Activated naive CD4-positive, alpha-beta T cell treated with anti-CD3 and anti-CD28 coated beads for 36 hours (primary cell): ENCODE results near the gene SNX13. TPM values are rescaled to one million over a fixed set of nuclear protein-coding genes. Genes with fewer than 3 reads are reported as not detected.

Experiments used
- CTCF ChIA-PET: fragments of 350-600 bp; sonication (Branson Sonifier 250); formaldehyde crosslinking; loops from one replicate; lab custom pipeline; 2021; ENCODE audit warnings: antibody characterized with exemption; lab: Charles Lee
- DNase-seq: peaks from one replicate; pipeline ENCODE4 v3.0.0-alpha.2; 2020
- H3K27ac Mint-ChIP-seq: one replicate; pipeline ENCODE4 v1.8.0; 2021; ENCODE audit warnings: mild to moderate bottlenecking, mixed read lengths
- H3K27me3 Mint-ChIP-seq: one replicate; pipeline ENCODE4 v1.8.0; 2021; ENCODE audit warnings: low read depth, mixed read lengths
- H3K36me3 Mint-ChIP-seq: one replicate; pipeline ENCODE4 v1.8.0; 2021; ENCODE audit warnings: low read depth, mixed read lengths
- H3K4me1 Mint-ChIP-seq: one replicate; pipeline ENCODE4 v1.8.0; 2021; ENCODE audit warnings: low read depth, mixed read lengths
- H3K4me3 Mint-ChIP-seq: one replicate; pipeline ENCODE4 v1.8.0; 2021; ENCODE audit warnings: mild to moderate bottlenecking, moderate library complexity, mixed read lengths
- H3K9me3 Mint-ChIP-seq: one replicate; pipeline ENCODE4 v1.8.0; 2021; ENCODE audit warnings: mixed read lengths
- intact Hi-C: fragments of 100-400 bp; cut with micrococcal nuclease; formaldehyde crosslinking; loops from one replicate; pipeline ENCODE4 v1.15.1; 2023
- total RNA-seq, 2 experiments: library from RNA; stranded (reverse); gene quantifications; one replicate each; pipeline ENCODE4 v1.2.3, GENCODE V29; 2021

Gene SNX13
- total RNA-seq, 2 experiments from 2014 or later: 19.5 to 20.3 TPM

DNA sequence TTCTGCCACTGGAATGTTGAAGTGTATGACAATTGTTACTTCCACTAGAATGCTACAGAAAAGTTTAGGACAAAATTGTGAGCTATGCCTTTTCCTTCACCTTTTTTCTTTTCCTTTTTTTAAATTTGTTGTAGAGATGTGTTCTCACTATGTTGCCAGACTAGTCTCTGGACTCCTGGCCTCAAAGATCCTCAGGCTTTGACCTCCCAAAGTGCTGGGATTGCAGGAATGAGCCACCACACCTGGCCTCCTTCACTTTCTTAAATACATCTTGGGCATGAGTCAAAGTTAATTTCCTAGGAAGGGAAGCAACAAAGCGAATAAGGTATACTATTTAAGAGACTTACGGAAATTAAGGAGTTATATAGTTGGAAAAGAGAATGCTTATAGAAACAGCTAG lies 2.7 kb upstream of the SNX13 start:
- no peak overlapping the region for H3K27ac Mint-ChIP-seq

DNA sequence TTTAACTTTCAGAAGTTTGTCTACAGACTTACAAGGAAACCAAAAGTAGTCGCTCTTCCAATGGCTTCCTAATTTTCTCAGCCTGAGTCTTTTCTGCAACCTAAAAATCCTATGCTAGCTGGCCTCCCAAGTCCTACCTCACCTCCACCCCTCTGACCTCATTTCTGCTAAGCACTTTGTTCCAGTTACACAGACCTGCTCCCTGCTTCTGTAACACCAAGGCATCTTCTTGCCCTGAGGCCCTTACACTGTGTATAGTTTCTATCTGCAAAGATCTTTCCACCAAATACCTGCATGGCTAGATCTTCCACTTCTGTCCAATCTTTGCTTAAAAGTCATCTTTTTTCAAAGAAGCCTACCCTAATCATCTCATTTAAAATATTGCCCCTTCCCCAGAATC lies 1.9 kb upstream of the SNX13 start:
- CTCF ChIA-PET: no interaction called here
- no peak for DNase-seq
- H3K9me3 Mint-ChIP-seq: no peaks in the 10 kb centered on the region
- no peak overlapping the region for H3K27ac Mint-ChIP-seq
- intact Hi-C loops: loop anchor here (5.0 kb wide), 1 partner anchor 710 kb away; no protein-coding TSS in a partner anchor
- H3K27me3 Mint-ChIP-seq: no peaks in the 10 kb centered on the region
- H3K36me3 Mint-ChIP-seq: peaks cover 4% of the 10 kb centered on the region
- H3K4me1 Mint-ChIP-seq: peaks cover 39% of the 10 kb centered on the region
- no peak overlapping the region for H3K4me3 Mint-ChIP-seq

More for the DNA sequence above, 2.7 kb upstream of the SNX13 start:
- no peak for DNase-seq
- intact Hi-C loops: loop anchor here (5.0 kb wide), 1 partner anchor 711 kb away; no protein-coding TSS in a partner anchor
- CTCF ChIA-PET: no interaction called here
- H3K9me3 Mint-ChIP-seq: no peaks in the 10 kb centered on the region
- H3K36me3 Mint-ChIP-seq: peaks cover 4% of the 10 kb centered on the region
- no peaks in the 10 kb centered on the region for H3K27me3 Mint-ChIP-seq
- H3K4me1 Mint-ChIP-seq: peaks cover 37% of the 10 kb centered on the region
- no peak overlapping the region for H3K4me3 Mint-ChIP-seq

DNA sequence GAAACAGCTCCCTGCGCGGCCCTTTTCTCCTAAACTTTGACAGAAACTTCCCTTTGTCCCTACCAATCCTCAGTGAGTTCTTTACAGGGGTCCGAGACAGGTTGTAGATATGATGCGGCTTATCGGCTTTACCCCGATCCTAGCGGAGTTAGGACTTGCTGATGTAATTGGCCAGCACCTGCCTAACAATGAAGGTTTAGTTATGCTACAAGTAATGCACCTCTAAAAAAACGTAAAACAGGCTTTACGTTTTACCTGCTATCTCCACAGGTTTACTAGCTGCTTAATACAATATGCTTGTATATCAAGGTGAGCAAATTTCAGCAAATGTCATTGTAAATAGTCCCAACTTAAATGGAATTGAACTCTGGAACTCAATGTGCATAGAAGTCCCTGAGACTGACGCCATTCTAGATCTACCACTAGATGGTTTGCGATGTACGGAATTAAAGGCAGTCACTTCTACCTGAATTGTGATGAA lies 697 bp upstream of the SNX13 start:
- peak overlapping the region; percentile 92 for H3K27ac Mint-ChIP-seq
- peak overlapping the region; percentile 99 for H3K4me3 Mint-ChIP-seq
- H3K36me3 Mint-ChIP-seq: peaks cover 6% of the 10 kb centered on the region
- DNase-seq: peak; percentile 9
- intact Hi-C loops: loop anchor here (1.0 to 5.0 kb wide), 5 partner anchors 11 to 1768 kb away; partner anchors contain the start of genes AHR and POLR1F
- peaks cover 40% of the 10 kb centered on the region for H3K4me1 Mint-ChIP-seq
- no peaks in the 10 kb centered on the region for H3K27me3 Mint-ChIP-seq
- CTCF ChIA-PET: interaction anchor here (0.6 to 1.2 kb wide), 2 partner anchors 45 to 98 kb away, joined by 3 read pairs; no protein-coding TSS in a partner anchor
- H3K9me3 Mint-ChIP-seq: no peaks in the 10 kb centered on the region

DNA sequence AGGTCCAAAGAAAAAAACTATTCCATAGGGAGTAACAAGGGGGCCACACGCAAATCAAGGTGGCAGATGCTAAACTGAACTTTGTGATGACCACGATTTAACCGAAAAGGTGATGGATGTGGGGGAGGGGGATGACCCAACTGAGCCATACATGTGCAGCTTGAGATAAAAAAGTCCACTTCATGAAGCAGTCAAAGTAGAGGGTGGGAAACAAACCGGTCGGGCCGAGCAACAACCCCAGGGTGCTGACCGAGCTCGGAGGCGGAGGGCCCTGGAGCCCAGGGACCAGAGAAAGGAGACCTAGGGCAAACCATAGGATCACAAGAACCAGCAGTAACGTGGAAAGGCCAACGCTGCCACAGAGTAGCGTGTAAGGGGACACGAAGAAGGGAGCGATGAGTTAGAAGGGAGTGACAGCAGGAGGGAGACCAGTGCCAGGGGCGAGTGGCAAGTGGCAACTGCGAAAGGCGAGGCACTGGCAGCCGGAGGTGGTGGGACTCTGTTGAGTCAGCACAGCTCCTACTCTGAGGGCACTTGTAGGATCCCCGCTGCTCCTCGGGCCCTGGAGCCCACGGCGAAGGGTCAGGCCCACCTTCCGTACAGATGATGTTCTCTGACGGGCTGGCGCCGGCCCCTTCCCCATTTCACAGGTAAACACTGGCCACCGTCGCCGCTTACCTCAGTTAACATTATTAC lies 540 bp downstream of the SNX13 start:
- Mint-ChIP-seq H3K27ac (peak overlapping the region; percentile 92), H3K9me3 (no peaks in the 10 kb centered on the region), H3K27me3 (no peaks in the 10 kb centered on the region), H3K4me3 (peak overlapping the region; percentile 99), H3K36me3 (peaks cover 6% of the 10 kb centered on the region), H3K4me1 (peaks cover 45% of the 10 kb centered on the region)
- DNase-seq: peak; percentile 56
- CTCF ChIA-PET: interaction anchor here (0.6 kb wide), 1 partner anchor 1255 kb away, joined by 3 read pairs; no protein-coding TSS in a partner anchor
- intact Hi-C loops: loop anchor here (1.0 to 5.0 kb wide), 7 partner anchors 169 to 1769 kb away; partner anchors contain the start of genes AHR, BZW2 and POLR1F

DNA sequence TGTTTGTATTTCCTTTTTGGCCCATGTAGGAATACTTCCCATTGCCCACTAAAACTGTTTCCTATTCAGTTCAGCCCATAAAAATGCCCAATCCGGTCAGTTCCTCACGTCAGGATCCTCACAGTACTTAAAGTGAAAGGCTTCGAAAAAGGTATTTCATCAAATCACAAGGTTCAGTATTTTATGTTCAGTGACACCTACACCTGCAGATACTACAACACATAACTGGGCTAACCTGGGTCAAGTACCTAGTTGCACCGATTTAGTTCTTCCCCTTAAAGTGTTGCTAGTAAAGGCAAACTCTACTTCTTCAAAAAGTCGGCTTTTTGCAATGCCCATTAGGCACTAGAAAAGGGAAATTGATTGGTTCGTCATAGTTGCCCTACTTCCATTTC lies 1.1 kb downstream of the SNX13 start:
- Mint-ChIP-seq H3K4me1 (peaks cover 51% of the 10 kb centered on the region), H3K36me3 (peaks cover 6% of the 10 kb centered on the region), H3K9me3 (no peaks in the 10 kb centered on the region), H3K4me3 (peak overlapping the region; percentile 99), H3K27me3 (no peaks in the 10 kb centered on the region), H3K27ac (peak overlapping the region; percentile 92)
- DNase-seq: no peak
- intact Hi-C loops: loop anchor here (1.0 to 5.0 kb wide), 3 partner anchors 240 to 1293 kb away; partner anchors contain the start of gene BZW2
- CTCF ChIA-PET: interaction anchor here (0.6 kb wide), 1 partner anchor 1254 kb away, joined by 3 read pairs; no protein-coding TSS in a partner anchor

DNA sequence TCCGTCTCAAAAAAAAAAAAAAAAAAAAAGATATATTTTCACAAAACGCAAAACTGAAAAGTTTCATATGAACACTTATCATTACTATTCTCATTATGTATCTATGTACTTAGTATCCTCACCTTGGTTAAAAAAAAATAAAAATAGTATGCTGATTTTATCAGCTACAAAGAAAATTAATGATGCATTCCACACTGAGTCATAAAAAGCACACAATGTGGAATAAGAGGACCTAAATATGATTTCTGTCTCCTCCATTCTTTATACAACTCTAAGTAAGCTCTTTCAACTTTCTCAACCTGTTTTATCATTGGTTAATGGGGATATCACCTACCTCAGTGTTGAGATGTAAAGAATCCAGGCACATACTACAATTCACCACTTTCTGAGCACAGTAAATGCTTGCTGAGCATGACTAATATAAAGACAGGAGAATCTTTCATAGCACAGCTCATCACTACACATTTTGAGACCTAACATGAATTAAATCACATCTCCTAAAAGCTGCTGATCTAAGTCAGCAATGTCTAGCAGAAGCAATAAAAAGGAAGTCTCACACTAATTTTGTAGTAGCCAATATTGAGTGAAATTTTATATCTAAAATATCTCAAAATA lies 2.7 kb downstream of the SNX13 start:
- Mint-ChIP-seq H3K27me3 (no peaks in the 10 kb centered on the region), H3K9me3 (no peaks in the 10 kb centered on the region), H3K4me3 (no peak overlapping the region), H3K27ac (no peak overlapping the region), H3K4me1 (peaks cover 66% of the 10 kb centered on the region), H3K36me3 (peaks cover 6% of the 10 kb centered on the region)
- intact Hi-C loops: loop anchor here (1.0 to 5.0 kb wide), 3 partner anchors 8 to 780 kb away; no protein-coding TSS in a partner anchor
- no peak for DNase-seq
- CTCF ChIA-PET: no interaction called here

DNA sequence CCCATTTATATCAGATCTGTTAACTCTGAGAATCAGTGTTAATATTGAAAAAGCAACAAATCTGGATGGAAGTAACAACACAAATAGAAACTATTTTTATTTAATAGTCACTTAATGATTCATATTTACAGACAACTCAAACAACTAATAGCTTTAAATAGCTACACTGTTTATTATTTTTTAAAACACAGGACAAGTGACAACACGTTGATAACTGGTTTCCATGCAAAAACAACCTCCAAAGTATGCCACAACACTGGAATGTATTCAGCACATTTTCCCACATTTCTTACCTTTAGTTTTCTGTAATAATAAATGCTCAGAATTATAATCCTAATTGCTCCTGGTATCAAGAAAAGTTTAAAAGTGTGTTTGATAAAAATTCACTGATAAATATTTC lies 4.0 kb downstream of the SNX13 start:
- Mint-ChIP-seq H3K4me3 (no peak overlapping the region), H3K27ac (no peak overlapping the region), H3K27me3 (no peaks in the 10 kb centered on the region), H3K4me1 (peaks cover 64% of the 10 kb centered on the region), H3K36me3 (peaks cover 6% of the 10 kb centered on the region), H3K9me3 (no peaks in the 10 kb centered on the region)
- intact Hi-C loops: loop anchor here (5.0 kb wide), 1 partner anchor 779 kb away; no protein-coding TSS in a partner anchor
- no peak for DNase-seq
- CTCF ChIA-PET: no interaction called here

DNA sequence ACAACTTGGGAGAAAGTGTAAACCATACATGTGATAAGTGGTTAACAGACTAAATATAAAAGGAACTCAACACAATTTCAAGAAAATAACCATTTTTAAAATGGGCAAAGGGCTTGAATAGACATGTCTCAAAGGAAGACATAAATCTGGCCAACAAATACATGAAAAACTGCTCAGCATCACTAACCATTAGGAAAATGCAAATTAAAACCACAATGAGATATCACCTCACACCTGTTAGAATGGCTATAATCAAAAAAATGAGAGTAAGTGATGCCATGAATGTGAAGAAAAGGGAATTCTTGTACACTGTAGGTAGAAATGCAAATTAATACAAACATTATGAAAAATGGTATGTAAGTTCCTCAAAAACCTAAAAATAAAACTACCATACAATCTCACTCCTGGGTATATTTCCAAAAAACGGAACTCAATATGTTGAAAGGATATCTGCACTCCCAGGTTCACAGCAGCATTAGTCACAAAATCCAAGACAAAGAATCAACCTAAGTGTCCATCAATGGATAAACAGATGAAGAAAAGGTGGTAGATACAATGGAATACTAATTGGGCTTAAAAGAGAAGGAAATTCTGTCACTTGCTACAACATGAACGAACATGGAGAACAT lies 5.6 kb downstream of the SNX13 start:
- Mint-ChIP-seq H3K4me3 (no peak overlapping the region), H3K36me3 (peaks cover 3% of the 10 kb centered on the region), H3K27ac (no peak overlapping the region), H3K4me1 (peaks cover 75% of the 10 kb centered on the region), H3K9me3 (no peaks in the 10 kb centered on the region), H3K27me3 (no peaks in the 10 kb centered on the region)
- intact Hi-C loops: loop anchor here (5.0 kb wide), 1 partner anchor 777 kb away; no protein-coding TSS in a partner anchor
- CTCF ChIA-PET: no interaction called here
- DNase-seq: no peak

DNA sequence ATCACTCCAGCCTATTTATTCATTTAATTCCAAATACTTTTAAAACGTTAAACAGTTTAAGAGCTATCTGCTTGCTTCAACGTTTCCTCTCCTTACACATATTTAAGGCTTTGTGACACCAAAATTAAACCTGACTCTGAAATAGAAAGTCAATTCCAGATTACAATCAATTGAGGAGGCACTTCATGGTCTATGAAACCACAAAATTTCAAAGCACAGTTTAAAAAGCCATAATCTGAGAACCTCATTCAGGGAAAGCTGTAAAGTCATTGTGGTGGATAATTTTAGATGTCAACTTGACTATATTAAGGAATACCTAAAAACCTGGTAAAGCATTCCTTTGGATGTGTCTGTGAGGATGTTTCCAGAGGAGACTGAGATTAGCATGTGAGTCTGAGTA lies 6.2 kb downstream of the SNX13 start:
- CTCF ChIA-PET: interaction anchor here (0.6 kb wide), 1 partner anchor 36 kb away, joined by 5 read pairs; no protein-coding TSS in a partner anchor
- intact Hi-C loops: no loop called here
- peaks cover 79% of the 10 kb centered on the region for H3K4me1 Mint-ChIP-seq

DNA sequence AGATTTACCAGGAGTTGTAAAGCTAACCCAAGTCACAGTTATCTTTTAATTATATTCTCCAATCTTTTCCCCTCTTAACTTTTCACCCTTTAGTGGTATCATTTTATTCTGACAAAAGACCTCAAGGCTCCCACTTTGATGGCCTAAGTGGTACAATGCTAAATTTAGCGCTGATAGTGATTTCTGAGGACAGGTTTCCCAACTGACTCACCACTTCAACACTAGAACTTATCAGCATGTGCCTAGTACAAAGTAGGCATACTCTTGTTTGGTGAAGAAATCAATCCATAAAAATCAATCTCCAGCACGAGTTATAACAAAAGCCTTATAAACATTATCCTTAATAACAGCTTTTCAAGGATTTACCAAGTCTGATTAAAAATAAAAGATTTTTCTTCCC lies 7.5 kb downstream of the SNX13 start:
- Mint-ChIP-seq H3K4me1 (peaks cover 75% of the 10 kb centered on the region), H3K27ac (no peak overlapping the region), H3K36me3 (peaks cover 2% of the 10 kb centered on the region), H3K4me3 (no peak overlapping the region), H3K9me3 (no peaks in the 10 kb centered on the region), H3K27me3 (no peaks in the 10 kb centered on the region)
- DNase-seq: no peak
- CTCF ChIA-PET: no interaction called here
- intact Hi-C loops: no loop called here

More for the DNA sequence above, 6.2 kb downstream of the SNX13 start:
- H3K4me3 Mint-ChIP-seq: peak overlapping the region; percentile 13
- H3K36me3 Mint-ChIP-seq: peaks cover 2% of the 10 kb centered on the region
- no peaks in the 10 kb centered on the region for H3K27me3 Mint-ChIP-seq
- no peak for DNase-seq
- no peak overlapping the region for H3K27ac Mint-ChIP-seq
- no peaks in the 10 kb centered on the region for H3K9me3 Mint-ChIP-seq

DNA sequence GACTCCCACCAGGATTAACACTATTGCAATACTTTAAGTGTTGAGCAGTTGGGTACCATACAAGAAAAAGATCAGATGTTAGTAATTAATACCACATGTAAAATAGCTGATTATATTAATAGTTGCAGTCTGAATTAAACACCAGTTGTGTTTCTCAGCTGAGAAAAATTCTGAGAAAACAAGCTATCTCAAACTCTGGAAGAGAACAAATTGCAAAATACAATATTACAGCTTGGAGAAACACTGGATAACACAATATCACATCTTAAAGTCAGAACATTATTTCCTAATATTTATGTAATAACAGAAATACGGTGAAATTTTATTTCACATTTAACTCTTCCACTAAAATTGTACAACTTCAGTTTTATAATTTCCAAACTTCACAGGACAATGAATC lies 9.2 kb downstream of the SNX13 start:
- no peak overlapping the region for H3K4me3 Mint-ChIP-seq
- intact Hi-C loops: no loop called here
- H3K4me1 Mint-ChIP-seq: peaks cover 68% of the 10 kb centered on the region
- CTCF ChIA-PET: interaction anchor here (0.5 kb wide), 1 partner anchor 58 kb away, joined by 4 read pairs; no protein-coding TSS in a partner anchor
- no peaks in the 10 kb centered on the region for H3K9me3 Mint-ChIP-seq
- no peaks in the 10 kb centered on the region for H3K27me3 Mint-ChIP-seq
- DNase-seq: no peak
- no peaks in the 10 kb centered on the region for H3K36me3 Mint-ChIP-seq
- no peak overlapping the region for H3K27ac Mint-ChIP-seq

DNA sequence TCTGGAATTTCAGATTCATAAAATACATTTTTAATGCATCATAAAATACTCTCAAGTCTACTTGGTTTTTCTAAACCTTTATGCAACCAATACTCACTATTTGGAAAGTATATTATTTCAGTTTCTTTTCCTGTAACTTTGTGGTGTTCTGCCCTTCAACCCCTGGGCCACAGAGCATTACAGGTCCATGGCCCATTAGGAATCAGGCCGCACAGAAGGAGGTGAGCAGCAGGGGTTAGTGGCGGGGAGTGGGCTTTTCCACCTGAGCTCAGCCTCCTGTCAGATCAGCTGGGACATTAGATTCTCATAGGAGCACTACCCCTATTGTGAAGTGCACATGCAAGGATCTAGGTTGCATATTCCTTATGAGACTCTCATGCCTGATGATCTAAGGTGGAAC lies 9.7 kb downstream of the SNX13 start:
- H3K9me3 Mint-ChIP-seq: no peaks in the 10 kb centered on the region
- CTCF ChIA-PET: interaction anchor here (0.5 kb wide), 1 partner anchor 58 kb away, joined by 4 read pairs; no protein-coding TSS in a partner anchor
- no peak overlapping the region for H3K27ac Mint-ChIP-seq
- H3K27me3 Mint-ChIP-seq: no peaks in the 10 kb centered on the region
- intact Hi-C loops: no loop called here
- H3K4me3 Mint-ChIP-seq: no peak overlapping the region
- H3K36me3 Mint-ChIP-seq: no peaks in the 10 kb centered on the region
- peaks cover 65% of the 10 kb centered on the region for H3K4me1 Mint-ChIP-seq
- DNase-seq: no peak
